ENCODE data around the gene KMT2E. TPM values are rescaled to one million over a fixed set of nuclear protein-coding genes. Genes with fewer than 3 reads are reported as not detected.
A peak's percentile ranks its signal among the peaks of the same experiment; 100 is the strongest.

Gene KMT2E
- total RNA-seq, 1 experiment from 2014 or later, result 49.7 TPM

GRCh38 chr7:104983076-104983577 lies 30.9 kb upstream of the KMT2E start:
- intact Hi-C loops (cut with micrococcal nuclease), result loop anchor here (5.0 kb wide), 1 partner anchor 354 kb away; no protein-coding TSS in a partner anchor
- Mint-ChIP-seq H3K27me3 (ENCODE audit: insufficient read depth, unreplicated experiment) (no peaks in the 10 kb centered on the region), H3K4me1 (ENCODE audit: insufficient read depth, unreplicated experiment) (peaks cover 25% of the 10 kb centered on the region), H3K9me3 (ENCODE audit: unreplicated experiment) (no peaks in the 10 kb centered on the region), H3K27ac (ENCODE audit: low read depth, unreplicated experiment) (peak overlapping the region; percentile 100), H3K4me3 (ENCODE audit: unreplicated experiment) (peak overlapping the region; percentile 94), H3K36me3 (ENCODE audit: insufficient read depth, unreplicated experiment) (peaks cover 23% of the 10 kb centered on the region)
- TSS peak; percentile 67 for BruUV-seq (replicated peaks)
- ChIA-PET CTCF (interaction anchor here (0.6 to 8.7 kb wide), 11 partner anchors 11 to 447 kb away, joined by 3 to 119 read pairs (median 5); partner anchors contain the start of gene KMT2E), POLR2A (interaction anchor here (0.5 to 18.4 kb wide), 12 partner anchors 9 to 521 kb away, joined by 3 to 620 read pairs (median 5); partner anchors contain the start of gene KMT2E)
- TF ChIP-seq CTCF (IDR thresholded peaks at IDR 0.05; ENCODE audit: unreplicated experiment), result no peak
- no peak for DNase-seq (ENCODE audit: unreplicated experiment)

GRCh38 chr7:104983578-104984539 lies 30.1 kb upstream of the KMT2E start:
- TSS peak; percentile 89 for BruUV-seq (replicated peaks)

GRCh38 chr7:104984585-104985258 lies 29.3 kb upstream of the KMT2E start:
- BruUV-seq (replicated peaks), result no TSS peak
- peaks cover 23% of the 10 kb centered on the region for H3K36me3 Mint-ChIP-seq (ENCODE audit: insufficient read depth, unreplicated experiment)
- CTCF ChIA-PET, result interaction anchor here (0.6 to 8.7 kb wide), 8 partner anchors 11 to 60 kb away, joined by 3 to 119 read pairs (median 3); partner anchors contain the start of gene KMT2E
- H3K9me3 Mint-ChIP-seq (ENCODE audit: unreplicated experiment), result no peaks in the 10 kb centered on the region
- H3K4me3 Mint-ChIP-seq (ENCODE audit: unreplicated experiment), result peak overlapping the region; percentile 94
- no peaks in the 10 kb centered on the region for H3K27me3 Mint-ChIP-seq (ENCODE audit: insufficient read depth, unreplicated experiment)
- POLR2A ChIA-PET, result interaction anchor here (0.8 to 18.4 kb wide), 6 partner anchors 13 to 55 kb away, joined by 3 to 620 read pairs (median 6); partner anchors contain the start of gene KMT2E
- H3K4me1 Mint-ChIP-seq (ENCODE audit: insufficient read depth, unreplicated experiment), result peaks cover 25% of the 10 kb centered on the region
- TF ChIP-seq CTCF (IDR thresholded peaks at IDR 0.05; ENCODE audit: unreplicated experiment), result no peak
- H3K27ac Mint-ChIP-seq (ENCODE audit: low read depth, unreplicated experiment), result peak overlapping the region; percentile 100
- intact Hi-C loops (cut with micrococcal nuclease), result loop anchor here (1.0 to 5.0 kb wide), 3 partner anchors 18 to 353 kb away; no protein-coding TSS in a partner anchor
- no peak for DNase-seq (ENCODE audit: unreplicated experiment)

More at GRCh38 chr7:104983578-104984539, 30.1 kb upstream of the KMT2E start:
- no peaks in the 10 kb centered on the region for H3K27me3 Mint-ChIP-seq (ENCODE audit: insufficient read depth, unreplicated experiment)
- H3K27ac Mint-ChIP-seq (ENCODE audit: low read depth, unreplicated experiment), result peak overlapping the region; percentile 100
- ChIA-PET POLR2A (interaction anchor here (0.5 to 18.4 kb wide), 13 partner anchors 9 to 521 kb away, joined by 3 to 620 read pairs (median 4); partner anchors contain the start of gene KMT2E), CTCF (interaction anchor here (0.6 to 8.7 kb wide), 10 partner anchors 12 to 446 kb away, joined by 3 to 119 read pairs (median 4); partner anchors contain the start of gene KMT2E)
- peak; percentile 91 for DNase-seq (ENCODE audit: unreplicated experiment)
- intact Hi-C loops (cut with micrococcal nuclease), result loop anchor here (1.0 to 5.0 kb wide), 3 partner anchors 19 to 353 kb away; no protein-coding TSS in a partner anchor
- peak; percentile 45 for TF ChIP-seq CTCF (IDR thresholded peaks at IDR 0.05; ENCODE audit: unreplicated experiment)
- no peaks in the 10 kb centered on the region for H3K9me3 Mint-ChIP-seq (ENCODE audit: unreplicated experiment)
- peaks cover 23% of the 10 kb centered on the region for H3K36me3 Mint-ChIP-seq (ENCODE audit: insufficient read depth, unreplicated experiment)
- H3K4me1 Mint-ChIP-seq (ENCODE audit: insufficient read depth, unreplicated experiment), result peaks cover 25% of the 10 kb centered on the region
- peak overlapping the region; percentile 94 for H3K4me3 Mint-ChIP-seq (ENCODE audit: unreplicated experiment)

Data from MCF 10A (cell line).